HG03066 (cell line): ENCODE data around the gene CYP27C1.

Experiments
- ATAC-seq: cut with Tn5 transposase; IDR thresholded peaks from one replicate; pipeline ENCODE4 v1.9.1; 2021; ENCODE audit warnings: low read depth; ENCODE audit not compliant: unreplicated experiment

The CYP27C1 gene

DNA sequence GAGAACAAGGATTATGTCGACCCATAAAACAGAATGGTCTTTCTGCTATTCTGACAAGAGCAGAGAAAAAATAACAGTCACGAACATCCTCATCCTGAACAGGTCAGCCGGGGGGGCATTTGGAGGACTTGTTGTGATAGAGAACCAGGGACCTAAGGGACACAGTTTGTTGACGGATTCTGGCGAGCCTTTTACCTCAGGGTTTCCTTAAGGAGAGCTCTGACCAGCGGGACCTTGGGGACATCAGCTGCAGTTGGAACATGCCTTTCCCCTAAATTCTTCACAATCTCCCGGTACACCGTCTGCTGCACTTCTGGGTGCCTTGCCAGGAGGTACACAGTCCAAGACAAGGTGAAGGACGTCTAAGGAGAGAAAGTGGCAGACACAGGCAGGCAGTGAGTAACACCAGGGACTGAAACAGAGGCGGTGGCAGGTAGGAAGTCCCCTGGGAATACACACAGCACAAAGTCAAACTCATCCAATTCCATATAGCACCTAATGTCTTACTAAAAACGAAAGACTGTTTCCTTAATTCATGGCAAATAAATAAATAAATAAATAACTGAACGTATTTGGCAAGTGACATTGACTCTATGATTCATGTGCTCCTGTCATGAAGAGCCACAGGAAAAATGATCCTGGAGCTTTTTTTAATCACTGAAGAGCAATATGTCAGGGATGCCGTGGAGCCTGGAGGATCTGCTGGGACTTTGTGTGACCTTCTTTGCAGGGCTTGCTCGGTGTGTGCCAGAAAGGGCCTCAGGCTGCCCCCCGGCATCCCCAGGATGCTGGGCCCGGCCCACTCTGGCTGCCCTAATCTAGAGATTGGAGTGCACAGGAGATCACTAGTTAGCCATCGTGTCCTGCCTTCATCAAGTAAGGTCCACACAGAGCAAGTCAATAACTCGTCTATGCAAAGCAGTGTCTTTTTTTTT lies 24.7 kb downstream of the CYP27C1 start:
- ATAC-seq, result no peak

- no peak for ATAC-seq
Measured at GRCh38 chr2:127194447-127194846, 25.7 kb downstream of the CYP27C1 start.

- ATAC-seq, result no peak
Measured at GRCh38 chr2:127193967-127194280, 26.2 kb downstream of the CYP27C1 start.

- ATAC-seq, result no peak
Measured at GRCh38 chr2:127193164-127193966, 26.7 kb downstream of the CYP27C1 start.

GRCh38 chr2:127191331-127192219 lies 28.5 kb downstream of the CYP27C1 start:
- ATAC-seq, result no peak

DNA sequence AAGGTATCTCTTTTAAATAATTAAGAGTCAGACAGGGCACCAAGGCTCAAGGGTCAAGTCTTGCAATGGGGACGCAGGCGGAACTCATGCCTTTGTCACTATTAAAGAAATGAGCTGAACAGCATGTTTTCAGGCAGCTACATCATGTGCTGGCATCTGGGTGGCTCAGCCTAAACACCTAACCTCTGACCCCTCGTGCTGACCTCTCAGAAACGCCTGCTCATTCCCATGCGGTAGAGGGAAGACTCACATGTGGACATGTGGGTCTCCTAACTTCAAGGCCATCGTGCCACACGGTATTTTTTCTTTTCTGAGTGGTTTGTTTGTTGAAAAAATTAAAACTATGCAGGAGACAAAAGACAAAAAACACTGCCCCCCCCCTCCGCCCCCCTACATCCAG lies 31.3 kb downstream of the CYP27C1 start:
- no peak for ATAC-seq

DNA sequence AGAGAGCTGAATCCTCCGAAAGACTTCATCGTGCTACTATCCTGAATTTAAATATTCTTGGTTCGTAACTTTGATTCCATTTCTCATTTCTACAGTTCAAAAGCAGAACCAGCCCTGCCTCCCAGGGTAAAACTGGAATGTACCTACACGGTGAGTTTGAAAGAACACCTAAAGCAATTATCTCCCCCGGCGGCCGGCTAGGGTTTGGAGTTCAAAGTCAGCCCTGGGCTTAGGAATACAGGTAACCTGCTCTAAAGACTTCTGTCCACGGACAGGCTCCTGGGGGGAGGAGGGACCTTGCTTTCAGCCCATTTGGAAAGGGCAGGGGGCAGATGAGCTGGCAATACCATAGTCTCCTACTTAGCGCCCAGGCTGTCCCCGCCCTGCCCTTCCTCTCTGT lies 32.3 kb downstream of the CYP27C1 start:
- ATAC-seq, result no peak

DNA sequence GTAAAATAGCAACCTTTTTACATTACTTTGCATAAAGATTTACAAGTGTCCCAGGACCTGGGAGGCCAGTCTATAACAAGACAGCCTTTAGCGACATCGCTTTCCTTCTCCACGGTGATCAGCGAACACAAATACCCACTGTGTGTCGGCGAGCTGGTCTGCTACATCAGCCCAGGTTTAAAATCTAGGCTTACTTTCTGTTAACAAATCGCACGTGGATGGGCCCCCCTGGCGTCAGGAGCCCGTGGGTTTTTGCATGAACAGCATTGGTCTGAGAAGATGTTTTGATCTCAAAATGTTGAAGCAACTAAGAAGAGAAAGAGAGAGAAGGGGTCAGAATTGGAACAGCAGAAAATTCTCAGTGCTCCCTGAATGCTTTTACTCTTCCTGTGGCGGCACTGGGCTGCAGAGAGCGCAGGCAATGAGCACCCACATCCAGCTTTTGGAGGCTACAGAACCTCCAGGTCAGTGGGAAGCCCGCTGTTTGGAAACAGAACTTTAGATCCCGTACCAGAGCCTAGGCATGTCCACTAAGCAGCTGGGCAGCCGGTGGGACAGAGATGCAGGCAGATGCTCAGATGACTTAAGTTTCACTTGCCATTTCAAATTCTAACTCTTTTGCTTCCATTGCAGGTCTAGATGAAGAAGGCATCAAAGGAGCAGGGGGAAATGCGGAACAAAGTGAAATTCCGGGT lies 32.9 kb downstream of the CYP27C1 start:
- ATAC-seq, result no peak

GRCh38 chr2:127185705-127186104 lies 34.4 kb downstream of the CYP27C1 start:
- ATAC-seq, result no peak

DNA sequence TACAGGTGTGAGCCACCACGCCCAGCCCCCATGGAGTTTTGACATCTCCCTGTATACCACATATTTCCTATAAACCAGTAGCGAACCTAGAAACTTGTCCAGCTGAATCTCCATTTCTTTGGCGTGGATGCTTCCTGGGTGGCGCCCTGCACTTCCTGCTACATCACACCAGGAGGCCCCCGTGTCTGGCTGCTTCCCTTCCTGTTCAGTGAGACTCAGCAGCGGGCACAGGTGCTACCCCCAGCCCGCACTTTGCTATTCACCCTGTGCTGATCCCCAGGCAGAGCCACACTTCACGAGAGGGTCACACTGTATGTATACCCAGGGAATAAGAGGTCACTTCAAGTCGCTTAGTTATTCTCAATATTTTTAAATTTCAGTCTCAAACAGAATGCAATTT lies 35.0 kb downstream of the CYP27C1 start:
- ATAC-seq, result no peak

DNA sequence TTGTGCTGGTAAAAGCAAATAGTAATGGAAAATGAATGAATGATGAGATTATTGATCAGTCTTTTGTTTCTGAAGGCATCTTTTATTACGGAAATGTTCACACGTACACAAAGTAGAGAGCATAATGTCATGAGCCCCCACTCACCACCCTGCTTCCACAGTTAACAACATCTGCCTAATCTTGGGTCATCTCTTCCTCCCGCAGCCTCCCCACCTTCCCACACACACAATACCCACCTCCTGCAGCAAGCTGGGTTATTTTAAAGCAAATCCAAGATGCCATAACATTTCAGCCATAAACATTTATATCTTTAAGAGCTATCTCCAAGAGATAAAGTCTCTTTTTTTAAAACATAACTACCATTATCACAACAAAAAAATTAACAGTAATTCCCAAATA lies 36.3 kb downstream of the CYP27C1 start:
- no peak for ATAC-seq

DNA sequence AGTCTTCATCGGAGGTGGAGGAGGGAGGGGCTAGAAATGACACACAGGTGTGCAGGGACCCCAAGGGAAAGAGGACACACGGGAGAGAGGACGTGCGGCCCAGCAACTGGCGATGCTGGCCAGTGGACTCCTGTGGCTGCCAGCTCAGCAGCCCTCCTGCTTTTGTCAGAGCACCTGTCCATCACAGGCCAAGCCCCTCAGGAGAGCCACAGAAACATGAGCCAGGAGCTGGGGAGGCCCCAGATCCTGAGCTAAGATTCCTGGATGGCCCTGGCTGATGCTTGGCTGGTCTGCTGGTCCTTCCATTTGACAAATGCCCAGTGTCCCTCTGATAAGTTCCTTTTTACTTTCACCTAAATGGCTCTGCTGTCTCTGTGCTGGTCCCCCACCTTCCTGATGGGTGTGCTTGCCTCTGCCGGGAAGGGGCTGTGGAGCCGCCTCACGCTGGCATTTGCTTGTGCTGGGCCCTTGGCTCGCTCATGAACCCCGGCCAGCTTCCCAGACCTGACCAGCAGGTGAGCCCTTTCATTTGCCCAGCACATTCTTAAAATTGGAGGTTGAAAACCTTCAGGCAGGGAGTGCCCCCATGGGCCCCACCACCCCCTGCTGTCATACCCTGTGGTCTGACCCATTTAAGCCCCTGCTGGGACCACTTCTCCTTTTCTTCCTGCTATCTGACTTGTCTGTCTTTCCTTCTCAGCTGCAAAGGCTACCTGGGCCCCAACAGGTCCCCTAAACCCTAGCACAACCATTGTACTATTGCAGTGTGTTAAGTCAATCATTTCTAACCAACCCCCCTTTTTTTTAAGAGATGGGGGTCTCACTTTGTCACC lies 37.3 kb downstream of the CYP27C1 start:
- no peak for ATAC-seq

DNA sequence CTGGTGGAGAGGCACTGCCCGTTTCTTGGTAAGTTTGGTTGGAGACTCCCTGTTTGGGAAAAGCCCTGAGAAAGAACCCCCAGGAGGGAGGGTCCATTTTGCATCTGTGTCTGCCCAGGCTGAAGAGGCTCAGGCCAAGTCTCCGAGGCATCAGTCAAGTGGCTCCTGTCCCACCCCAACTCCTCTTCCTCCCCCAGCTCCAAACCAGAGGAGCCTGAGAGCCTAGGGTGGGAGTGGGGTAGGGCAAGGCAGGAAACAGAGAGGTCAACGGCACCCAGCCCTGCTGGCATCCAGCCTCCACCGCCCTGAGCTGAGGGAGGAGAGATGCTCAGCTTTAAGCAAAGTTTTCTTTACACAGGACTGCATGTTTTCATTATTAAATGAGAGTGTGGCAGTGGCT lies 38.2 kb downstream of the CYP27C1 start:
- no peak for ATAC-seq

GRCh38 chr2:127179766-127180165 lies 40.3 kb downstream of the CYP27C1 start:
- no peak for ATAC-seq

DNA sequence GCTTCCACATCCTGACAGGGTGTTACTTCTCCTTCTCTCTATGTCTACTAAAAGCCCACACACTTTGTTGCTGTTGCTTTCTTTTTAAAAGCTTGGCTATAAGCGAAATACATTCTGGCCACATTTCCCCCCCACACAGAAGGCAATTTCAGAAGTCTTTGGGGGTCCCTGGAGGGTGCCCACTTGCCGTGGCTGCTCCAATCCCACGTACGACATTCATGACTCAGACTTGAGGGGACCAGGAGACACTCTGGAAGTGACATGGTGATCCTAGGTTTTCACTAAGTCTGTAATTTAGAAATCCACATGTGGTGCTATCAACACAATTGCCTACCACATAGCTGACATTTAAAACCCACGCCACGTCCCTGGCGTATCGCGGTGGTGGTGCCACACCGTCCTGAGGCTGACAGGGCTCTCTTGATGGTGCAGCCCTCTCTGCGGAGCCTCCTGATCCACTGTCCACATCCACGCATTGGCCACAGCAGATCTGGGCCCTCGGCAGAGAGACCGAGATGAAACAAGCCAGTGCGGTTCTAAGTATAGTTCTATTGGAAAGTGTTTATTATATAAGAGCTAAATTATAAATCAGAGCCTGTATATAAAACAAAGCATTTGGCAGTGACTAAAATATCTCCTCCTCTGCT lies 42.4 kb downstream of the CYP27C1 start:
- ATAC-seq, result no peak

GRCh38 chr2:127176371-127177311 lies 43.5 kb downstream of the CYP27C1 start:
- ATAC-seq, result no peak

DNA sequence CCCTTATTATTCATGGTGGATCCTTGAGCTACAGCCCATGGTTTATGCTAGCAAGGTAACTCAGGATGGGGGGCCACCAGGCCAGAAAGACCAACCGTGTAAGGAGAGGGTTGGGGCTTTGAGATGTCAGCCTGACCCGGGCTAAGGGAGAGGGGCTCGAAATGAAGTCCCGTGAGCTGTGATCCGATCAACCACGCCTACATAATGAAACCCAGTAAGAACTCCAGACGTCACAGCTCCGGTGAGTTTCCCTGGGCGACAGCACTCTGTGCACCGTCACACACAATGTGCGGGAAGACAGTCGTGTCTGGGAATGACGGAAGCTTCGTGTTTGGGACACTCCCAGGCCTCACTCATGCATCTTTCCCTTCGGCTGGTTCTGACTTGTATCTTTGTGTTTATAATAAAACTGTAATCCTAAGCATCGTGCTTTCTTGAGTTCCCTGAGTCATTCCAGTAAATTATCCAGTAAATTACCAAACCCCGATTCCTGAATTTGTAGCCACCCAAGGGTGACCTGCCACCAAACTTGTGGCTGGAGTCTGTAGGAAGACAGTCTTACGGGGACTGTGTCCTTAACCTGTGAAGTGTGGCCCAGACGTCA lies 44.2 kb downstream of the CYP27C1 start:
- ATAC-seq, result no peak
